Fibroblast of skin of scalp (primary cell): ENCODE results near the gene MS4A15.
"Not testable (repeated sequence)": the region's sequence is repeated elsewhere in the genome, so short reads cannot be mapped to it uniquely, and the experiment has no call there.

Experiments used
- DNase-seq: peaks from one replicate; pipeline ENCODE4 v3.0.0-alpha.2; 2013

MS4A15 gene

DNA sequence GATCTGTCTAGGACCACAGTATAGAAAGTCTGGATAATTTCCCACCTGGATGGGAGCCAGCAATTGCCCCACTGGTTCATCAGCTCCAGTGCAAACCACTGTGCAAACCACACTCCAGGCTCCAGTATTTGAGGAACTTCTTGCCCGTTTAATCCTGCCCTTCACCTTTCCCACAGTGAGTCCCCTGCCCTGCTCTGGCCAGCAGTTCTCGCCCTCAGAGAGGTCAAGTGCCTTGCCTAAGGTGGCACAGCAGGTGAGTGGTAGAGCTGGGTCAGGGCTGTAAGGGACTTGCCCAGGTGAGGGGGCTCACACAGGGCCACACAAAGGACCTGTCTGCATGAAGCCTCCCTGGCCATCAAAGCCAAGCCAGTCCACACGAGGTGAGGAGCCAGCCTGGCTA lies 52.6 kb downstream of the MS4A15 start:
- no peak for DNase-seq

DNA sequence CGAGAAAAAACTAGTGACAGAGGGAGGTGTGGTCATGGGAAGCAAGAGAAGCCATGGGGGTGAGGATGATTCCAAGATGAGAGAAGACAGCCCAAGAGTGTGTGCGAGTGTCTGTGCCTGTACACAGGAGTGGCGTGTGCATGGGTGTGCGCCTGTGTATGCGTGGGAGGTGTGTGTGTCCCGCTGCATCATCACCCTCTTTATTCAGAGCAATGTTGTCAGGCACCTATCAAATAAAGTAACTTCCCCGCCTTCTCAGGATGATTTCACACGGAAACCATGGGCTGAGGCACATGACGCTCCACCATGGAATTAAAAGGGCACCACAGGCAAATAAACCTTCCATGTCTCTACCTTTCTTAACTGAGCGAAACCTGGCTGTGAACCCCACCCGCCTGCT lies 53.0 kb downstream of the MS4A15 start:
- no peak for DNase-seq

DNA sequence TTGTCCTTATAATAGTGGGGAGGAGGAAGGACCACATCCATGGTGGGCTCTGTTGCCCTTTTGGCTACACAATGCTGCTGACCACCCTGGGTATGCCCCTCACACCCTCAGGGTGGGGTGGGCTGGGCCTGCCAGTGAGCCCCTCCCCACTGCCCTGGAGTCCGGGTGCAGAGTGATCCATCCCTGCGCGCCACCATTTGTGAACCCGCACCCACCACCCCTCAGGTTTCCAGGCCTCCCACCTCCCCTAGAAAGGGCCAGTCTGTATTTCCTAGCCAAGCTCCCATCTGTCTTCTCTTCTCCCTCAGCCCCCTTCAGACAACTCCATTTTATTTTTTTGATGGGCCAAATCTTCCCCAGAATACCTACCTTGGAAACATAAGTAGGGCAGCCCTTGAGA lies 53.5 kb downstream of the MS4A15 start:
- no peak for DNase-seq

GRCh38 chr11:60810569-60810968 lies 53.9 kb downstream of the MS4A15 start:
- no peak for DNase-seq

- no peak for DNase-seq
Measured at GRCh38 chr11:60813324-60813723, 56.7 kb downstream of the MS4A15 start.

DNA sequence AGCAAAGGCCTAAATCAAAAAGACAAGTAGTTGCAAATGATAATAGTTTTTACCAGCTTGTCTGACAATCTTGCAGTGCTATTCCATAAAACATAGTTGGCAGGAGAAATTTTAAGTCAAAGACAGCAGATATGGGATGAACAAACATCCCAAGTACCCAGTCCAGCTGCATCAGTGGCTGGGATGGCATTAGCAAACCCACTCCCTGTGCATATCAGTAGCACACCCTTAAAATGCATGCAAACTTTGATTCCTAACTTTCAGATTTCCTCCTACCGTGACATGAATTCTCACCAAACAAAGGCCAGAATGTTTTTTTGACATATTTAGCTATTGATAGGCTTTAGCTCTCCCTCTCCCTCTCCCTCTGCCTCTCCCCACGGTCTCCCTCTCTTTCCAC lies 57.4 kb downstream of the MS4A15 start:
- DNase-seq = no peak

DNA sequence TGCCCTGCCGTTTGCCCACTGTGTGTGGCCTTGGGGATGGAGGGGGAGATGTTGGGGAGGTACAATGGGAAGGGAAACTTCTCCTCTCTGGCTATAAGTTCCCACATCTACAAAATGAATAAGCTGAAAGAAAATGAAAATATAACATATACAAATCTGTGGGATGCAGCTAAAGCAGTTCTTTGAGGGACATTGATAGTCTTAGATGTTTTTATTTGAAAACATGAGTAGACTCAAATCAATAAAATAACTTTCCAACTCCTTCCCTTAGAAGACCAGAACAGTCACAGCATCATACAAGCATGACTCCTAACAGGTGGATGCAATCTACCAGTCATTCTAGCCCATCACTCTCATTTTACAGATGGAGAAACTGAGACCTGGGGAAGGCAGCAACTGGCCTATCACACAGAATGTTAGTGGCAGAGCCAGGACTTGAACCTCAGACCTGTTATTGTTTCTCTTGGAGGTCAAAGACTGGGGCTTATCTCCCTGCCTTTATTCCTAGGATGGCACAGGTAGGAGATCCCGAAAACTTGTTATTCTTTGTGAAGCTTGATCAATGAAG lies 60.0 kb downstream of the MS4A15 start:
- no peak for DNase-seq

- no peak for DNase-seq
Measured at GRCh38 chr11:60818057-60818456, 61.4 kb downstream of the MS4A15 start.

DNA sequence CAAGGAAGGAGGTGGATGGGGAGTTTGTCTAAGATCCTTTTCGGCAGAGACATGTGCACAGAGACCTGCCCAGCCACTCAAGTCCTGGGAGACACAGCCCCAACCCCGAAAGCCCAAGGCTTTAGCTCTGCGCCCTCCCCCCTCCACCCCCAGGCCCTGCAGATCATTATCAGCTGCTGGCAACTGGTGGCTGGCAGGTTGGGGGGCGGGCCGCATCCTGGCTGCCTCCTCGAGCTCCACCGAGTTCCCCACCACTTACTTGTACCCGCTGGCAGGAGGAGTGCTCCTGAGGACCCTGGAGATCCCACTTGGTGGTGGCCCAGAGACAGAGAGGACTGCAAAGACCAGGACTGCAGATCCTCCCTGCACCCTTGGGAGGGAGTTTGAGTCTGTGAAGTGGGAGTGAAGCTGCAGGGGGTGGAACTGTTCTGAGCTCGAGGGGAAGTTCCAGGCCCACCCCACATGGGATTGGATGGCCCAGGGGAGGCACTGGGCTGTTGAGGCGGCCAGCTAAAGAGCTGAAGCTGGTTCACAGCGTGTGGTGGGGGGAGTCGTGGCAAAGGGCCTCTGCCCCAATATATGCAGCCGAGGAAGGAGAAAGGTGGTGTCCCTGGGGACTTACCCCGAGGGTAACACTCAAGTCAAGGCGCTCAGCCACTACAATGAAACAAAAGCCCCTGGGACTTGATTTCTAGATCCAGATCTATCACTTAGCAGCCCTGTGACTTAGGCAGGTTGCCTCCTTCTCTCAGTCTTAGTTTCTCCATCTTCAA lies 65.3 kb downstream of the MS4A15 start:
- DNase-seq = no peak

- not testable (repeated sequence) for DNase-seq
Measured at GRCh38 chr11:60823745-60824306, 67.2 kb downstream of the MS4A15 start.

DNA sequence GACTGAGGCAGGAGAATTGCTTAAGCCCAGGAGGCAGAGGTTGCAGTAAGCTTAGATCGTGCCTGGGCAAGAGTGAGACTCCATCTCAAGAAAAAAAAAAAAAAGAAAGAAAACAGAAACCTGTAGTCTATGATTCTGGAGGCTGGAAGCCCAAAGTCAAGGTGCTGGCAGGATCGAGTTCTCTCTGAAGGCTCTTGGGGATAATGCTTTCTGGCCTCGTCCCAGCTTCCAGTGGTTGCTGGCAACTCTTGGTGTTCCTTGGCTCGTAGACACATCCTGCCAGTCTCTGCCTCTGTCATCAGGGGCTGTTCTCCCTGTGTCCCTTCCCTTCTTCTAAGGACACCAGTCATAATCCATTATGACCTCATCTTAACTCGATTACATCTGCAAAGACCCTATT lies 68.5 kb downstream of the MS4A15 start:
- no peak for DNase-seq

DNA sequence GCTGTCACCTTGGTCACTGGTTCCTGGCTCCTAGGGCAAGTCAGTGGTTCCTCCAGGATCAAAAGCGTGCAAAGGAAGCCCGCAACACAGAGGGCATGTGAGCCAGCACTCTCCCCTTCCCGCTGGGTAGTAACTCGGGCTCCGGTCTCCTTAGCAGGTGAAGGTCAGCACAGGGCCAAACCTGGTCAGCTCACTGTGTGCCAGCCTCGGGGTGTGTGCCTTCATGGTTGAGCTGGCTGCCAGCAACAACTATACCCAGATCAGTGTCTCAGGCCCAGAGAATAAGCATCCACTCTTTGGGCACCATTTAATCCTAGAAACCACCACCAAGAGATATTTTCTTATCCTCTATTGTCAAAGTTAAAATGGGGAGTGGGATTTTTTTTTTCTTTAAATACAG lies 69.1 kb downstream of the MS4A15 start:
- DNase-seq = no peak
